HepG2 (cell line): ENCODE measurements around the gene ATAD1. TPM values are rescaled to one million over a fixed set of nuclear protein-coding genes. Genes with fewer than 3 reads are reported as not detected.

Source experiments
- ESRRA ChIP-seq: sonication (generic); formaldehyde crosslinking; IDR thresholded peaks from 2 replicates; pipeline ENCODE4 v1.5.1; 2020; ENCODE audit warnings: mild to moderate bottlenecking, low read depth, missing genetic modification reagents
- FOXK1 ChIP-seq: sonication (generic); formaldehyde crosslinking; IDR thresholded peaks from 2 replicates; pipeline ENCODE4 v1.4.0; 2020; ENCODE audit warnings: low read depth, missing genetic modification reagents, borderline replicate concordance
- HCFC1 ChIP-seq: fragments of 150-350 bp; IDR thresholded peaks from 2 replicates; pipeline ENCODE4 v1.6.1; 2014; ENCODE audit warnings: low read depth, low read length
- KDM1A ChIP-seq: IDR thresholded peaks from 2 replicates; pipeline ENCODE4 v1.6.1; 2016; ENCODE audit warnings: missing compliant biosample characterization
- SALL1 ChIP-seq: sonication (generic); formaldehyde crosslinking; IDR thresholded peaks from 2 replicates; pipeline ENCODE4 v1.8.0; 2022; ENCODE audit warnings: mild to moderate bottlenecking, missing genetic modification reagents
- SMAD1 ChIP-seq: sonication (generic); formaldehyde crosslinking; IDR thresholded peaks from 2 replicates; pipeline ENCODE4 v1.4.0; 2020; ENCODE audit warnings: missing genetic modification reagents, low read depth, mild to moderate bottlenecking, borderline replicate concordance
- ZBTB42 ChIP-seq: sonication (generic); formaldehyde crosslinking; IDR thresholded peaks from 2 replicates; pipeline ENCODE4 v1.5.0; 2020; ENCODE audit warnings: mild to moderate bottlenecking, missing genetic modification reagents
- ZNF136 ChIP-seq: sonication (generic); formaldehyde crosslinking; IDR thresholded peaks from 2 replicates; pipeline ENCODE4 v1.8.1; 2022; ENCODE audit warnings: low read depth, mild to moderate bottlenecking, moderate library complexity, missing genetic modification reagents
- ZNF558 ChIP-seq: sonication (generic); formaldehyde crosslinking; IDR thresholded peaks from 2 replicates; pipeline ENCODE4 v1.9.0; 2022; ENCODE audit warnings: mild to moderate bottlenecking, missing genetic modification reagents, borderline replicate concordance
- ZNF780A ChIP-seq: sonication (generic); formaldehyde crosslinking; IDR thresholded peaks from 2 replicates; pipeline ENCODE4 v1.8.0; 2022; ENCODE audit warnings: mild to moderate bottlenecking, missing genetic modification reagents, moderate library complexity
- ZSCAN30 ChIP-seq: sonication (generic); formaldehyde crosslinking; IDR thresholded peaks from 2 replicates; pipeline ENCODE4 v1.5.0; 2020; ENCODE audit warnings: mild to moderate bottlenecking, missing genetic modification reagents
- polyA plus RNA-seq, 8 experiments: library from polyadenylated mRNA; depleted of rRNA in 3 of 8; stranded (reverse) in 7 of 8; unstranded in 1 of 8; fragments of >200 nt; fragmentation: Illumina TruSeq in 4 of 8; extraction: Trizol in 4 of 8; gene quantifications; 2 replicates each; pipeline versions ENCODE4 v1.2.1 to v1.2.3, GENCODE V29; 2011 to 2016; ENCODE audit warnings: low read depth in 4 of 8, missing spikeins in 1 of 8, mixed read lengths in 1 of 8; ENCODE audit not compliant: insufficient read depth in 1 of 8
- total RNA-seq, 5 experiments: library from RNA; depleted of rRNA; stranded (reverse); fragments of >200 nt; fragmentation: Illumina TruSeq; extraction: Trizol; gene quantifications; 2 replicates each; pipeline ENCODE4 v1.2.3, GENCODE V29; 2016; ENCODE audit warnings: low read depth in 1 of 5
- TF ChIP-seq, protein P1 (sequence below): sonication (generic); formaldehyde crosslinking; conservative IDR thresholded peaks from 2 replicates; pipeline ENCODE4 v1.5.0; 2020; ENCODE audit warnings: missing genetic modification reagents
- TF ChIP-seq, protein P2 (sequence below): sonication (generic); formaldehyde crosslinking; conservative IDR thresholded peaks from 2 replicates; pipeline ENCODE4 v1.8.0; 2022; ENCODE audit warnings: low read depth, missing genetic modification reagents
- TF ChIP-seq, protein P3 (sequence below): sonication (generic); formaldehyde crosslinking; IDR thresholded peaks from 2 replicates; pipeline ENCODE4 v1.8.1; 2023; ENCODE audit warnings: missing genetic modification reagents, inconsistent platforms, borderline replicate concordance
- TF ChIP-seq, protein P4 (sequence below): IDR thresholded peaks from 2 replicates; pipeline ENCODE4 v1.6.1; 2012; ENCODE audit warnings: inconsistent platforms
- TF ChIP-seq, protein P5 (sequence below): sonication (generic); formaldehyde crosslinking; IDR thresholded peaks from 2 replicates; pipeline ENCODE4 v1.4.0; 2020; ENCODE audit warnings: missing genetic modification reagents, borderline replicate concordance

ATAD1 gene
- total and polyA plus RNA-seq, 2 of the 13 experiments (the other 11 are each of a cell fraction or from before 2014, with no cell fraction given) = 14.9 to 28.2 TPM

DNA sequence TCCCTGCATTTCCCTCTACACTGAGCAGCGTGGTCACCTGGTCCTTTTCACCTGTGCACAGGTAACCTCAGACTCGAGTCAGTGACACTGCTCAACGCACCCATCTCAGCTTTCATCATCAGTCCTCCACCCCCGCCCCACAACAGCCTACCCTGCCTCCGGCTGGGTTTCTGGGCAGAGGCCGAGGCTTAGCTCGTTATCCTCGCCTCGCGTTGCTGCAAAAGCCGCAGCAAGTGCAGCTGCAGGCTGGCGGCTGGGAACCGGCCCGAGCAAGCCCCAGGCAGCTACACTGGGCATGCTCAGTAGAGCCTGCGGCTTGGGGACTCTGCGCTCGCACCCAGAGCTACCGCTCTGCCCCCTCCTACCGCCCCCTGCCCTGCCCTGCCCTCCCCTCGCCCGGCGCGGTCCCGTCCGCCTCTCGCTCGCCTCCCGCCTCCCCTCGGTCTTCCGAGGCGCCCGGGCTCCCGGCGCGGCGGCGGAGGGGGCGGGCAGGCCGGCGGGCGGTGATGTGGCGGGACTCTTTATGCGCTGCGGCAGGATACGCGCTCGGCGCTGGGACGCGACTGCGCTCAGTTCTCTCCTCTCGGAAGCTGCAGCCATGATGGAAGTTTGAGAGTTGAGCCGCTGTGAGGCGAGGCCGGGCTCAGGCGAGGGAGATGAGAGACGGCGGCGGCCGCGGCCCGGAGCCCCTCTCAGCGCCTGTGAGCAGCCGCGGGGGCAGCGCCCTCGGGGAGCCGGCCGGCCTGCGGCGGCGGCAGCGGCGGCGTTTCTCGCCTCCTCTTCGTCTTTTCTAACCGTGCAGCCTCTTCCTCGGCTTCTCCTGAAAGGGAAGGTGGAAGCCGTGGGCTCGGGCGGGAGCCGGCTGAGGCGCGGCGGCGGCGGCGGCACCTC is 45.3 kb upstream of the ATAD1 start, which contains the start of the genes KLLN and PTEN (continued):
- TF ChIP-seq, protein P1, sequence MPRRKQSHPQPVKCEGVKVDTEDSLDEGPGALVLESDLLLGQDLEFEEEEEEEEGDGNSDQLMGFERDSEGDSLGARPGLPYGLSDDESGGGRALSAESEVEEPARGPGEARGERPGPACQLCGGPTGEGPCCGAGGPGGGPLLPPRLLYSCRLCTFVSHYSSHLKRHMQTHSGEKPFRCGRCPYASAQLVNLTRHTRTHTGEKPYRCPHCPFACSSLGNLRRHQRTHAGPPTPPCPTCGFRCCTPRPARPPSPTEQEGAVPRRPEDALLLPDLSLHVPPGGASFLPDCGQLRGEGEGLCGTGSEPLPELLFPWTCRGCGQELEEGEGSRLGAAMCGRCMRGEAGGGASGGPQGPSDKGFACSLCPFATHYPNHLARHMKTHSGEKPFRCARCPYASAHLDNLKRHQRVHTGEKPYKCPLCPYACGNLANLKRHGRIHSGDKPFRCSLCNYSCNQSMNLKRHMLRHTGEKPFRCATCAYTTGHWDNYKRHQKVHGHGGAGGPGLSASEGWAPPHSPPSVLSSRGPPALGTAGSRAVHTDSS (CRISPR knock-in tag) = no peak
- TF ChIP-seq HCFC1 = peak; percentile 37; the same call in 1 of the 2 replicates
- TF ChIP-seq, protein P2, sequence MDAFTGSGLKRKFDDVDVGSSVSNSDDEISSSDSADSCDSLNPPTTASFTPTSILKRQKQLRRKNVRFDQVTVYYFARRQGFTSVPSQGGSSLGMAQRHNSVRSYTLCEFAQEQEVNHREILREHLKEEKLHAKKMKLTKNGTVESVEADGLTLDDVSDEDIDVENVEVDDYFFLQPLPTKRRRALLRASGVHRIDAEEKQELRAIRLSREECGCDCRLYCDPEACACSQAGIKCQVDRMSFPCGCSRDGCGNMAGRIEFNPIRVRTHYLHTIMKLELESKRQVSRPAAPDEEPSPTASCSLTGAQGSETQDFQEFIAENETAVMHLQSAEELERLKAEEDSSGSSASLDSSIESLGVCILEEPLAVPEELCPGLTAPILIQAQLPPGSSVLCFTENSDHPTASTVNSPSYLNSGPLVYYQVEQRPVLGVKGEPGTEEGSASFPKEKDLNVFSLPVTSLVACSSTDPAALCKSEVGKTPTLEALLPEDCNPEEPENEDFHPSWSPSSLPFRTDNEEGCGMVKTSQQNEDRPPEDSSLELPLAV (CRISPR knock-in tag) = no peak
- TF ChIP-seq ZNF136 (CRISPR knock-in tag) = no peak
- no peak; the same call in 1 of the 2 replicates for TF ChIP-seq SMAD1
- TF ChIP-seq, protein P3, sequence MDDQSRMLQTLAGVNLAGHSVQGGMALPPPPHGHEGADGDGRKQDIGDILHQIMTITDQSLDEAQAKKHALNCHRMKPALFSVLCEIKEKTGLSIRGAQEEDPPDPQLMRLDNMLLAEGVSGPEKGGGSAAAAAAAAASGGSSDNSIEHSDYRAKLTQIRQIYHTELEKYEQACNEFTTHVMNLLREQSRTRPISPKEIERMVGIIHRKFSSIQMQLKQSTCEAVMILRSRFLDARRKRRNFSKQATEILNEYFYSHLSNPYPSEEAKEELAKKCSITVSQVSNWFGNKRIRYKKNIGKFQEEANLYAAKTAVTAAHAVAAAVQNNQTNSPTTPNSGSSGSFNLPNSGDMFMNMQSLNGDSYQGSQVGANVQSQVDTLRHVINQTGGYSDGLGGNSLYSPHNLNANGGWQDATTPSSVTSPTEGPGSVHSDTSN = no peak
- TF ChIP-seq KDM1A (CRISPR knock-in tag) = peak; percentile 81
- TF ChIP-seq, protein P4, sequence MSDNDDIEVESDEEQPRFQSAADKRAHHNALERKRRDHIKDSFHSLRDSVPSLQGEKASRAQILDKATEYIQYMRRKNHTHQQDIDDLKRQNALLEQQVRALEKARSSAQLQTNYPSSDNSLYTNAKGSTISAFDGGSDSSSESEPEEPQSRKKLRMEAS = peak; percentile 87
- TF ChIP-seq ZBTB42 (CRISPR knock-in tag) = 0 out of 2 replicates have a peak, but pooled peaks have one; percentile 21
- peak; percentile 94 for TF ChIP-seq SALL1
- TF ChIP-seq ZNF780A (CRISPR knock-in tag) = peak; percentile 55; the same call in 1 of the 2 replicates
- TF ChIP-seq FOXK1 (CRISPR knock-in tag) = peak; percentile 50; the same call in 1 of the 2 replicates
- TF ChIP-seq ZSCAN30 = no peak
- peak; percentile 75; the same call in 1 of the 2 replicates for TF ChIP-seq ZNF558 (CRISPR knock-in tag)
- TF ChIP-seq, protein P5, sequence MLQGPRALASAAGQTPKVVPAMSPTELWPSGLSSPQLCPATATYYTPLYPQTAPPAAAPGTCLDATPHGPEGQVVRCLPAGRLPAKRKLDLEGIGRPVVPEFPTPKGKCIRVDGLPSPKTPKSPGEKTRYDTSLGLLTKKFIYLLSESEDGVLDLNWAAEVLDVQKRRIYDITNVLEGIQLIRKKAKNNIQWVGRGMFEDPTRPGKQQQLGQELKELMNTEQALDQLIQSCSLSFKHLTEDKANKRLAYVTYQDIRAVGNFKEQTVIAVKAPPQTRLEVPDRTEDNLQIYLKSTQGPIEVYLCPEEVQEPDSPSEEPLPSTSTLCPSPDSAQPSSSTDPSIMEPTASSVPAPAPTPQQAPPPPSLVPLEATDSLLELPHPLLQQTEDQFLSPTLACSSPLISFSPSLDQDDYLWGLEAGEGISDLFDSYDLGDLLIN = no peak
- no peak for TF ChIP-seq ESRRA (CRISPR knock-in tag)
